NCI-H187 (cell line): ENCODE measurements around the gene USP7.
"Not testable (repeated sequence)": the region's sequence is repeated elsewhere in the genome, so short reads cannot be mapped to it uniquely, and the experiment has no call there.

ENCODE experiments used
- DNase-seq, 2 experiments: peaks; one replicate each; lab custom pipeline; 2025; lab: John Stamatoyannopoulos, UW

The USP7 gene

DNA sequence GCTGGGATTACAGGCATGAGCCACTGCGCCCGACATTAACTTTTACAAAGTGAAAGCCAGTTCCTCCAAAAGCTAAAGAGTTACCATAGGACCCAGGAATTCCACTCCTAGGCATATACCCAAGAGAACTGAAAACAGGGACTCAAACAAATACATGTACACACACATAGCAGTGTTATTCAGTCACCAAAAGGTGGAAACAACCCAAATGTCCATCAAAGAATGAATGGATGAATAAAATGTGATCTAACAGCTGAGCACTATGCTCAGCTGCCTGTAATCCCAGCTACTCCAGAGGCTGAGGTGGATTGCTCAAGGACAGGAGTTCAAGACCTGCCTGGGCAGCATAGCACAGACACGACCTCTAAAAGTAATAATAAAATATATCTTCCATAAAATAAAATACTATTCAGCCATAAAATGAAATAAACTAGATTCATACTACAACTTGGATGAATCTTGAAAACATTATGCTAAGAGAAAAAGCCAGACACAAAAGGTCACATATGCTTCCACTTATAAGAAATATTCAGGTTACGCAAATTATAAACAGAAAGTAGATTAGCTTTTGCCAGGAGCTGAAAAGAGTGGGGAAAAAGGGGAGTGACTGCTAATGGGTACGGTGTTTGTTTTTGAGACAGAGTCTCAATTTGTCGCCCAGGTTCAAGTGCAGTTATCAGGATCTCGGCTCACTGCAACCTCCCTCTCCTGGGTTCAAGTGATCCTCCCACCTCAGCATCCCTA lies 9.3 kb upstream of the USP7 start:
- no peak for DNase-seq

DNA sequence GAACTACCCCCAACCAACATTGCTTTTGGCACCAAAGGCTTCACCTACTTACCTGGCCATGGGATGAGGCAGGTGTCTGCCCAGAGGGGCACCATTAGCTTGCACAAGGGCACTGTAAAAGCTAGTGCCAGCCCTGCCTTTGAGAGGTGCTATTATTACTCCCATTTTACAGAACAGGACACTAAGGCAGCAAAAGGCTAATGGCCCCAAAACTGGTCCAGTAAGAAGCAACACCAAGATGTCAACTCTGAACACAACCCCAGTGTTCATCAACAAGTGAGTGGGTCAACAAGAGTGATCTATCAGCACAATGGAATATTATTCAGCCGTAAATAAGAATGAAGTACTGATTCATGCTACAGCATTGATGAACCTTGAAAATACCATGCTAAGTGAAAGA lies 7.7 kb upstream of the USP7 start:
- no peak for DNase-seq

DNA sequence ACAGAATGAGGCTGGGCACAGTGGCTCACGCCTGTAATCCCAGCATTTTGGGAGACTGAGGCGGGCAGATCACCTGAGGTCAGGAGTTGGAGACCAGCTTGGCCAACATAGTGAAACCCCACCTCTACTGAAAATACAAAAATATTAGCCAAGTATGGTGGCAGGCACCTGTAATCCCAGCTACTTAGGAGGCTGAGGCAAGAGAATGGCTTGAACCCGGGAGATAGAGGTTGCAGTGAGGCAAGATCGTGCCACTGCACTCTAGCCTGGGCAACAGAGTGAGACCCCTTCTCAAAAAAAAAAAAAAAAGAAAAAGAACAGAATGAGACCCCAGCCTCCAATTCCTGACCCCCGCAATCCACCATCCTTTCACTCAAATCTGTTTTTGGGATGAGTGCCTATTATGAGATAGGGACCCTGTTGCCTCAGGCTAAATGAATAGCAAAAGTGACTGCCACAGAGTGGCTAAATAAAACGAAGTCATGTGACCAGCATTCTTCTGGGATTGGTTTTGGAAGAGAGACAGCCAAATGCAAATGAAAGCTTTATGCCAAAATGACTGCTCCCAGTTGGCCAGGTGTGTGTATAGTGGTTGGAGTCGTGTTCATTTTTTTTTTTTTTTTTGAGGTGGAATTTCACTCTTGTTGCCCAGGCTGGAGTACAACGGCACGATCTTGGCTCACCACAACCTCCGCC lies 5.6 kb upstream of the USP7 start:
- DNase-seq, result not testable (repeated sequence)

DNA sequence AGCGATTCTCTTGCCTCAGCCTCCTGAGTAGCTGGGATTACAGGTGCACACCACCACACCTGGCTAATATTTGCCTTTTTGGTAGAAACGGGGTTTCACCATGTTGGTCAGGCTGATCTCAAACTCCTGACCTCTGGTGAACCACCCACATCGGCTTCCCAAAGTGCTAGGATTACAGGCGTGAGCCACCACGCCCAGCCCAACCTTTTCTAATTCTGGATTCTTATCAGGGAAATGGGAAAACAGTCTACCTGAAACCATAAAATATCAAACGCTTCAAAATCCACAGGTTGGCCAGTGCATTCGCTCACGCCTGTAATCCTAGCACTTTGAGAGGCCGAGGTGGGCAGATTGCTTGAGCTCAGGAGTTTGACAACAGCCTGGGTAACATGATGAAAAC lies 4.3 kb upstream of the USP7 start:
- DNase-seq, result not testable (repeated sequence)

DNA sequence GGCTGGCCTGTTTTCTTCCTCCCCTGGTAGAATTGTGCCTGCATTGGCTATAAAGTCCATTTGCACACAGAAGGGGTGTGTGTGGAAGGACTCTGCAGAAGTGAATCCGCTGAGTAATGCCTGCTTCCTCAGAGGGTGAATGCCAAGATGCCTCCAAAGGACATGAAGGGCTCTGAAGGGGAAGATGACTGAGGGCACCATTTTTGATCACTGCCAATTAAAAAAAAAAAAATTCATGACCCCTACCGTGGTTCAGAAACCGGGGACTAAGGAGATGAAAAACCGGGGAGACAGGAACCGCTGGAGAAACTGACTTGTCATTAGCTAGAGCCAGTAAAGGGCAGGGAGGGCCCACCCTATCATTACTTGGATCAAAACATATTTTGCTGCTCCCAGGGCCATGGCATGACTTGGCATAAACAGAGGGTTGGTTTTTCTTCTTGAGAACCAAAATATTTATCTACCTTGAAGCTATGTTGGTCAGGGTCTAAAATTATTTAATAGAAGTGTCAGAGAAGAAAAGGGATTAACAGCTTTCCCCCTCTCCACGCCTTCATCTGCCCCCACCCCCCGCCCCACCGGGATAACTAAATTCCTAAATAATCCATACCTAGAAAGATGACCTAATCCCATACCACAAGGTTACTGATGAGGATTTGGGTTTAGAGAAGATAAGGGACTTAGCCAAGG lies 3.6 kb upstream of the USP7 start:
- DNase-seq, result no peak

DNA sequence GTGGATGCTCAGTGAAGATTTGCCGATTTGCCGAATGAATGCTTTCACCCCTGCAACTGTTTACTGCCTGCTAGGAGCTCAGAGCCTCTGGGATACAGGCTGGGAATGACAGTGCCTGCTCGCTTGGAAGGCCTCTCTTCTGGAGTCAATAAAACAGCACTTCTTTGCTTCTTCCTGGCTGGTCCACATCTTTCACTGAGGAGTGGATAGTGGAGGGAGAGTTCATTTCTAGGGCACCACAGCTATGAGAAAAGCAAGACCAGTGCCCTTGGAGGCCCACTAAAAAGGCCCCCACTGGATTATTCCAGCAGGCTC lies 3.1 kb upstream of the USP7 start:
- DNase-seq, result no peak

DNA sequence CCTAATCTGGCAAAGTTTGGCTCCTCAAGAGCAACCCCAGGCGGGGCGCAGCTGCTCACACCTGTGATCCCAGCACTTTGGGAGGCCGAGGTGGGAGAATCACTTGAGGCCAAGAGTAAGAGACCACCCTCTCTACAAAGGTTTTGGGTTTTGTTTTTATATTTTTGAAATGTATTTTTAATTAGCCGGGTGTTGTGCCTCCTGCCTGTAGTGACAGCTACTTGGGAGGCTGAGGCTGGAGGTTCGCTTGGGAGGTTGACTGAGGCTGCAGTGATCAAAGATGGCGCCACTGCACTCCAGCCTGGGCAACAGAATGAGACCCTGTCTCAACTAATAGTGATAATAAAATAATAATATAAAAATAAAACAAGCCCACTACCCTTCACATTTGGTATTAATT lies 756 bp upstream of the USP7 start:
- no peak for DNase-seq

DNA sequence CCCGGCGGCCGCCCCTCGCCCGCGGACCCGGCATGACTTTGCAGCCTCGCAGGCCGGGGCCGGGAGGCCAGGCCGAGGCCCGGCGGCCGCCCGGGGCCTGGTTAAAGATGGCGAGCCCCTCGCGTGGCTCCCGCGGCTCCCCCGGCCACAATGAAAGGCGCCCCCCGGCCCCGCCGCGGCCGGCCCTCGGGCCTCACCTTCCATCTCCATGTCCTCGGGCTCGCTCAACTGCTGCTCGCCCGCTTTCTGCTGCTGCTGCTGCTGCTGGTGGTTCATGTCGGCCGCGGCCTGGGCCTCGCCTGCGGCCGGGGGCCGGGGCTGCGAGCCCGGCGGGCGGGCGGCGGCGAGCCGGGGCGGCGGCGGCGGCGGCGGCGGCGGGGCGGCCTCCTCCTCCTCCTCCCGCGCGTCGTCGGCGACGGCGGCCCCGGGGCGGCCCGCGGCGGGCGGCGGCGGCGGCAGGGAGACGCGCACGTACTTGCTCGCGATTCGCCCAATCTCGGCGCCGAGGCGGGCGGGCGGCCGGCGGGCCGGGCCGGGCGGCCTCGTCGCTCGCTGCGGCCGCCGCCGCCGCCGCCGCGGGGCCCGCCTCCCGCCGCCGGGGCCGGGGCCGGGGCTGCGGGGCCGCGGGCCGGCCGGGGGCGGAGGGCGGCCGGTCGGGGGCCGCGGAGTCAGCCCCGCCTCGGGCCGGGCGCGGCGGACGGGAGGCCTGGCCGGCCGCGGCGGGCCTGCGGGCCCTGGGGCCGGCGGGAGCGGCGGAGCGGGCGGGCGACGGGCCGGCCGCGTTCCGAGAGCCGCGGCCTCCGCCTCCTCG lies 491 bp downstream of the USP7 start:
- DNase-seq, result no peak

DNA sequence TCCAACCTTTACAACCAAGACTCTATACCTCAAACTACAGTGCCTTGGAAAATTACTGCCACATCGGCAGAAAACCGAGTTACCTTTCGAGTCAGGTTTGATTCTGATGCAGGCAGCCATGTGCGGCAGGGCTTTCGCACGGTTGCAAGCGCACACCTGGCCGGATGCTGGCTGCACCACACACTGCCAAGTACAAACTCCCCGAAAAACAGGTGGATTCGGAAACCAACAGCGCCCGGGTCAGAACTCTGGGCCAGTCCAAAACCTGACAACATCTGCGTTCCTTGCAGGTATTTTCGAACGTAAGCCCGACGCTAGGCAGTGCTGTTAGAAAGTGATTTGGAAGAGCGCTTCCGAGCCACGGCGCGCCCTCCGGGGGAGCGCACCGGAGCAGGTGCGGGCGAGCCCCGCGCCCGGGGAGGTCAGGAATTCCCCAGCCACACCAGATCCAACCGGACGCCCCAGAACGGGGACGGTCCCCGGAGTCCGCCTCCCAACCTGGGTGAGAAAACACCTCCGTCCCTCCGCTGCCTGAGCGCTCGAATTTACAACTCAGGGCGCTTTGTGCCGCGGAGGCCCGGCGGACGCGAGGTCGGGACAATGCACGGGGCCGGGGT lies 1.2 kb downstream of the USP7 start:
- no peak for DNase-seq

DNA sequence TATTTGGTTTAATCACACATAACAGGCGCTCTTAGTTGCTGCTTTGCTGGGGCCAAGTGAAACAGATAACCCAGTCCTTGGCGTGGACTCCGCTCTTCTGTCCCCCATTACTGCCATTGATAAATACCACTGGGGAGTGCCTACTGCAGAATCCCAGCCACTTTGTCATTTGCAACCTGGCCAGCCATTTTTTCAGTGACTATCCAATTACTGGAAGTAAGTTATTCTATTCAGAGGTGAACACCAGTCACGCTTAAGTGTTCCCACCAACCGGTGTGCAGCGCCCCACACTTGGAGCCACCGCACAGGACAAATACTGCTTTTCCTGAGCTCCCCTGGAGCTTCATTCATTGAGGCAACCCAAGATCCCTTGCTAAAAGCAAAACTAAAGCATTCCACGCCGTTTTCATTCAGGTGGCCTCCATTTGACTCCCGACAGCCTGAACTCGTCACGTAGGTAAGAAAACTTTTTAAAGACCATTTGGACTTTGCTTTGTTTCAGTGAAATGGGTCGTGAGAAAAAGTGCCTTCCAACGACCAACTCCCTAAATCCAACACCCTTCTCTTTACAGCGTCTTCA lies 1.8 kb downstream of the USP7 start:
- DNase-seq, result no peak

DNA sequence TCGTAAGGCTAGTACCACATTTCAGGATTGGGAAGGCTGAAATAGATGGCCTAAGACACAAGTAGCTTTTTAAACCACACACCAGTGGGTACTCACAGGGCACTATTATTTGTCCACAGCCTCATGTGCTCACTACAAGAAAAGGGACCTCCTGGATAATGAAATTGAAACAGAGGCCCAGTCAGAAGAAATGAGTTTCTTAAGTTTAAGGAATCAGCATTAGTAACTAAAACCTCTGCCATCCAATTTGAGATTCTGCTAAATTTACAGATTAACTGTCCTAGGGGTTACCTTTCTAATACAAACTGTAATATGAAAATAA lies 3.0 kb downstream of the USP7 start:
- no peak for DNase-seq

DNA sequence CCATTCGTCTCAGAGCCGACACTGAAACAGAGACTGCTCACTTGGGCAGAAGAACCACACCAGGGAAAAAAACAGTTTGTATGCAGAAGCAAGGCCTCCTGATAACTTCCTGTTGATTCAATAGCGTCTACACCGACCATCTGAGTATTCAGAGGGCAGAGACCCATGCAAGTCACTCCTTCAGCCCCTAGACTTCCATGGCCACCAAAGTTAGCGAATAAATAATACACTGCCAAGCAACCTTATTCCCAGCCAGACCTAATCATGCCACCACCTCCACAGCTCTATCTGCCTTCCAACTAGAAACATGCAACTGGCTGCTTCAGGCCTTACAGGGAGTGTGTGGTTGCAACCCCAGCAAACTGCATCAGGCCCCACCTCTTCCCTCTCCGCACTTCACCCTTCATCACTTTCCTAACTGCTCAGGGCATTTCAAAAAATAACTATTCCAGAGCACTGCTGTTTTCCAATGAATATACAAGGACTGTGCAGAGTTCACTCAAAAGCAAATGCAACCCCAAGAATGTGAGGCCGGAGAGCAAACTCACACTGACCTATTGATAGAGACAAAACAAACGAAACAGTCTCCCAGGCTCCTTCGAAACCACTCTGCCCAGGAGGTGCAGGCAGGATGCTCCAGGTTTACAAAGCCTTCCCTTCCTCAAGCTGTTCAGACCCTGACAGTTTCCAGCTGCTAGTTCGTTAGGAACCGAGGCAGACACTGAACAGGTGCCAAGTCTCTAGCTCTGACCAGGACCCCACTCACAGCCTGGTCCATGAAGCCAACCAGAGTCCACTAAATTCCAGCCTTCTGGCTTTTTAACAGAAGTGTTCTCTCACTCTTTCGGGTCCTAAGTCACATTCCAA lies 3.6 kb downstream of the USP7 start:
- no peak for DNase-seq

DNA sequence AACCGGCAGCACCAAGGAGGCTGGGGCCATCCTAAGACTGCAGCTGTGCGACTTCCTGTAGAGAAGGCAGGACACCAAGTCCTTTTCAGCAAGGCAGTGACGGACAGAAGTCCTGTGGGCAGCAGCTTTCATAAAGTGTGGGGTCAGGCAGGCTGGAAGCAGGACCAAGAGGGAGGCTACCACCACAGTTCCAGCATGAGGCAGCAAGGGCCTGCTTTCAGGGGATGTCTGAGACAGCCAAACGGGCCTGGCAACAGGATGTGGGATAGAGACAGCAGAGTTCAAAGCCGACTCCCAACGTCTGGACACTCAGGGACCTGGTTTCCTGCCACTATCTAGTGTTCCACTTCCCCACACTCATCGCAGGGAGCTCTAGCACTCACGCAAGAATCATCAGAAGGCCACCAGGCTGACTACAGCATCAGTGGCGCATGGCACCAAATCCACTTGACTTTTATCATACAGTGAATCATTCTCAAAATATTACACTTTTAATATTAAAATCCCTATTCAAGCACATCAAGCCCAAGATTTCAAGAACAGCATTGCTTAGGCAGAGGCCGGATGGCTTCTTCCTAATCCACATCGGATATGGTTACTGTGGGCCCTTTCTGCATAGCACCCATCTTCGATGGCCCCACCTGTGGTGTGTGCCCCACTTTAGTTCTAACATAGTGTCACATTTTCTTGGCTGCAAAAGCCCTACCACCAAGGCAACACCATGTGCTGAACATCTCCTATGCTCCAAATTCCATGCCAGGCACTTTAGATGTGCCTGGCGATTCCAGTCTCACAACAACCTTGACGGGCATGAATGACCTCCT lies 5.2 kb downstream of the USP7 start:
- no peak for DNase-seq

DNA sequence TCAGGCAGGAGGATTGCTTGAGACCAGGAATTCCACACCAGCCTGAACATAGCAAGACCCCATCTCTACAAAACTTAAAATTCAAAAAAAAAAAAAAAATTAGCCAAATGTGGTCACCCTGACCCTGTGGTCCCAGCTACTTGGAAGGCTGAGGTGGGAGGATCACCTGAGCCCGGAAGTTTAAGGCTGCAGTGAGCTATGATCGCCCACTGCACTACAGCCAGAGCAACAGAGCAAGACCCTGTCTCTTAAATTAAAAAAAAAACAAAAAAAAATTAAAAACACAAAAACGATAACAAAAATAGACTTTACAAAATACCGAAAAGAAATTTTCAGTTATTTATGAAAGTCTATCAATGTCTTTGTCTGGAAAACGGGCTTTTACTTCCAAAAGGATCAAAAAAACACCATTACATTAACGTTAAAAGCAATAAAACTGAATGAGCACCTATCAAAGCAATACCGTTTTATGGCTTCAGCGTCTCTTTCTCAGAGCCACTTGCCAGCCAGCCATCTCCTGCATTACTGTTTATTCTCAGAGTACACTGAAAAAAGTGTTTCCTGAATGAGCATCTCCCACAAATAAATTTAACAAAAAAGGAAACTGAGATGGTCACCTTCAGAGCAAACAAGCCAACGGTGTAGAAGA lies 6.1 kb downstream of the USP7 start:
- no peak for DNase-seq

DNA sequence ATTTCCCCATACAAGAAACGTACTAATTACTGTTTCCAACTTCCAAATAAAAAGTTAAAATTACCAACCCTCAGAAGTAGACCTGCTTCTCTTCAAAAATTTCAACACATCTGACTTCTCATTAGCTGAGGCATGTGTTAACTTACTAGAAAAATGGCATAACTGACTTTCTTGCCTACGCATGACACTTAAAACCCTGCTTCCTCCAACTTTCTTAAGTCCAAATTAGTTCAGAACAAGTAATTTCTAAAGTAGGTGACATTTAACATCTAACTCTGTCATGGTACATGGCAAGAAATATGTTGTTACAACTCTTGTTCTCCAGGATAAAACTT lies 6.7 kb downstream of the USP7 start:
- no peak for DNase-seq

DNA sequence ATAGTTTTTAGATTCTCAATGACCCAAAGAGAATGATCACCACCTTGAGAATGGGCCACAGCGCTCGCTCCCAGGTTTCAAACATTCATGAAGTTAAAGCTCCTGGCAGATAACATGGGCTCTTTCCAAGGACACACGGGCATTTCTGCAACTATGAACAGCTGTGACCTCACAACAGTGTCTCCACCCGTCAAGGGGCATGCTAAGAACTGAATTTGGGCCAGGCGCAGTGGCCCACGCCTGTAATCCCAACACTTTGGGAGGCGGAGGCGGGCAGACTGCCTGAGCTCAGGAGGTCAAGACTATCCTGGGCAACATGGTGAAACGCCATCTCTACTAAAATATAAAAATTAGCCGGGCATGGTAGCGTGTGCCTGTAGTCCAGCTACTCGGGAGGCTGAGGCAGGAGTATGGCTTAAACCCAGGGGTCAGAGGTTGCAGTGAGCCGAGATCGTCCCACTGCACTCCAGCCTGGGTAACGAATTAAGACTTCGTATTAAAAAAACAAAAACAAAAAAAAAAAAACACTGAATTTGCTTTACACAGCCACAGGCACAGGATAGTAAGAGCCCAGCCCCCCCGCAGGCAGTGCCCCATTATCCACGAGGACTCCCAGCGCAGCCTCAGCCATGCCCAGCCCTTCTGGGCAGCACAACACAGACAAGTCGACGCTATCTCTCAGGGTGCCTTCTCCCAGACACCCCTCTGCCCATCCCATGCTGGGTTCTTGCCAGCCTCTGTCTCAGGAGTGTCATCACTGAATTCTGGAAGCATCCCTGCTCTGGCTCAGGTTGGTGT lies 7.2 kb downstream of the USP7 start:
- DNase-seq, result no peak

DNA sequence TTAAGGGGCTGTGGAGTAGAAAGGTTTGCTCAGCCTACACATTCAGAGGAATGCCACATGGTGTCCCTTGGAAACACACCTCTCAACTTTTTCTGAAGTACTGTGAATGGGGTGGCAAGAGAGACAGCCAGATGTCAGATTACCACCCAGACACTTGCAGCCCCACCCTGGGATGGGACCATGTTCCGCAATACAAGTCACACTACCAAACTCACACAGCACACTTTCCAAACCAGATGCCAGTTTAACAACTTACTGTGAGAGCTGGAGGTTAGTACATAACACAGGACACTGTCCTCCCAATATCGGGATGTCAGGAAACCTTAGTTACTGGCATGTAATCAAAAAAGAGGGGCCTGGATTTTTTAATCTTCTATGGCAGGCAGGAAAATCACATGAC lies 7.9 kb downstream of the USP7 start:
- DNase-seq, result no peak

DNA sequence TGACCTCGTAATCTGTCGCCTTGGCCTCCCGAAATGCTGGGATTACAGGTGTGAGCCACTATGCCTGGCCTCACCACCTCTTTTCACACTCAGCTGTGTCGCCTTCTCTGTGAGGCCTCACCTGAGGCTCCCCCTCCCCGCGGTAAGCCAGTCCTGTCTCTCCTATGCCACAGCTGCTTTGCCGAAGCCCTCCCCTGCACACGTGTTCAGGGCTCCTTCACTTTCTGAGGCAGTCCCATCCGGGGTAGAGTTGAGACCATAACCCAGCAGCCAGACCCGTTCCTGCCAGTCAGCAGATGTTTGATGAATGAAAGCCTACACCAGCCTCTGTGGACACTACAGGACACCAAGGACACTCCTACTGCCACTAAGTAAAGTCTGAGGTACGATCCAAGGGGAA lies 10.6 kb downstream of the USP7 start:
- no peak for DNase-seq

DNA sequence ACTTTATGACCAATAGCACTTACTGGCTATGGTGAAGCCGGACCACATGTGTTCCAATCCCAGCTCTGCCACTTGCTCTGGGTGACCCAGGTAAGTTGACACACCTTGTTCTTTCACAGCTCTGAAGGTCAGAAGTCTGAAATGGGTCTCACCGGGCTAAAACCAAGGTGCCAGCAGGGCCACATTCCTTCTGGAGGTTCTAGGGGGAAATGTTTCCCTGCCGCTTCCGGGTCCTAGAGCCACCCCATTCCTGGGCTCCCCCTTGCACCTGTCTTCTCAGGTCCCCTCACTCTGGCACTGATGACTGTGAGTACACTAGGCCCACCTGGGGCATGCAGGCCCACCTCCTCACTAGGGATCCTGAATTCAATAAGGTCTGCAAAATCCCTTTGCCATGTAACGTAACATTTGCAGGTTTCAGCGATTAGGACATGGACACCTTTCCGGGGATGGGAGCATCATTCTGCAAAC lies 11.4 kb downstream of the USP7 start:
- no peak for DNase-seq
